GM18861 (cell line): ENCODE data around the gene HRH3.

ENCODE experiments used
- ATAC-seq: cut with Tn5 transposase; IDR thresholded peaks from one replicate; pipeline ENCODE4 v1.9.1; 2021; ENCODE audit not compliant: unreplicated experiment

Gene HRH3

GRCh38 chr20:62230696-62231095 lies 10.6 kb upstream of the HRH3 start:
- no peak for ATAC-seq

DNA sequence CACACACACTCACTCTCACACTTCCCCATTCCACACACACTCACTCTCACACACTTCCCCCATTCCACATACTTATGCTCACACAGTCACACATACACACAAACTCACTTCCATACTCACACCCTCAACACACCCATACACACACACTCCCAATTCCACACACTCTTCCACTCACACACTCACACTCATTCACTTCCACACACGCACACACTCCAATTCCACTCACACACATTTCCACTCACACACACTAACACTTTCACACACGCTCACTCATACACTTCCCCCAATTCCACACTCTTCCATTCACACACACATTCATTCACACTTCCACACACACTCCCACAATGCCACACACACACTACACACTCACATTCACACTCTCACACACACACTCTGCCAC lies 10.2 kb upstream of the HRH3 start:
- no peak for ATAC-seq

DNA sequence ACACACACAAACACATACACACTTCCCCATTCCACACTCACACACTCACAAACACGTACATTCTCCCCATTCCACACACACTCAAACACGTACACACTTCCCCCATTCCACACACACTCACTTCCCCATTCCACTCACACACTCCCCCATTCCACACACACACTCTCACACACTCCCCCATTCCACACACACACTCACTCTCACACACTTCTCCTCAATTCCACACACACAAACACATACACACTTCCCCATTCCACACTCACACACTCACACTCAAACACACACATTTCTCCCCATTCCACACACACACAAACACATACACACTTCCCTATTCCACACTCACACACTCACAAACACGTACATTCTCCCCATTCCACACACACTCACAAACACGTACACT lies 9.6 kb upstream of the HRH3 start:
- ATAC-seq = no peak

DNA sequence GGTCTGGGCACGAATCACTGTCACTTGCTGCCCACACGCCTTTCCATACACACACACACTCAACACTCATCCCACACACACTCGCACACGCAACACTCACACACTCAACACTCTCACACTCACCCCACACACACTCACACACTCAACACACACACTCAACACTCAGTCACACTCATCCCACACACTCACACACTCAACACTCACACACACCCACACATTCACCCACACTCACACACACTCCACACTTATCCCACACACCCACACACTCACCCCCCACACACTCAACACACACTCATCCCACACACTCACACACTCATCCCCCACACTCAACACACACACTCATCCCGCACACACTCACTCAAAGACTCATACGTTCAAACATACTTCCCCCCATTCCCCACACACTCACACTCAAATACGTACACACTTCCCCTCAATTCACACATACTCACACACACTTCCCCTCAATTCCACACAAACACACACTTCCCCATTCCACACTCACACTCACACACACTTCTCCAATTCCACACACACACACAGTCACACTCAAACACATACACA lies 9.0 kb upstream of the HRH3 start:
- ATAC-seq = no peak

DNA sequence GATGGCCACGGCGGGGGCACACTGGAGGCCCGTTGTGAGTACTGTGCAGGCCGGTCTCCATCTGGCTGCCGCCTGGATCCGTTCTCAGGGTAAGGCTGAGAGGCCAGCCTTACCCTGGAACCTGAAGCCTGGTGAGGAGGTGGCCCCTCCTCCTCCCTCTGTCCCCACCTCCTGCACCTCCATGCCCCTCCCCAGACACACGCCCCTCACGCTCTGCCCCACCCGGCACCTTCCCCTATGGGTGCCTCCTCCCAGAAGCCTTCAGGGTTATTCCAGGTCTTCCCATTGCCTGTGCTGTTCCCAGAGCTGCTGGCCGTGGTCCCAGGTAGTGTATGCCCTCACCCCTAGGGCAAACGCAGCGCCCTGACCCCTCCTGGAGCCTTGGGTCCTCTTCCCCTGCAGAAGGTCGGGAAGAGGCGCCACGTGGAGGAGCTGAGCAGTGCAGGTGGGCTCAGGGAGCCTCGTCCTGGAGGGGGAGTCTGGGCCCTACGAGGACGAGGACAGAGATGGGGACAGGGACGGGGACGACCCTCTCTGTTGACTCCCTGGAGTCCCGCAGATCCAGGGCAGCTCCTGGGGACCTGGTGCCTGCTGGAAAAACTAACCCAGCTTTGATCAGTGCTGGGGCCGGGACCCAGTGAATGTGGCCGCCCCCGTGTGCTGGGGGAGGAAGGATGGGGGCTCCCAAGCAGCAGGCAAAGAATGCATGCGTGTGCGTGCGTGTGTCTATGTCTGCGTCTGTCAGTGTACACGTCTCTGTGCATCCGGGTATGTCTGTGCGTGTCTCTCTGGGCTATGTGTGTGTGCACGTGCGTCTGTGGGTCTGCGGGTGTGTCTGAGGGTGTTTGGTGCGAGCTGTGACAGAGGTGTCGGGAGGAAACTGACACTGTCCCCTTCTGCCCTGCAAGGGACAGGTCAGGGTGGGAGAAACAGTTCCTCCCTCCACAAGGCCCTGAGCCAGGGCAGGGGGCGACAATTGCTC lies 8.2 kb upstream of the HRH3 start:
- ATAC-seq = no peak

DNA sequence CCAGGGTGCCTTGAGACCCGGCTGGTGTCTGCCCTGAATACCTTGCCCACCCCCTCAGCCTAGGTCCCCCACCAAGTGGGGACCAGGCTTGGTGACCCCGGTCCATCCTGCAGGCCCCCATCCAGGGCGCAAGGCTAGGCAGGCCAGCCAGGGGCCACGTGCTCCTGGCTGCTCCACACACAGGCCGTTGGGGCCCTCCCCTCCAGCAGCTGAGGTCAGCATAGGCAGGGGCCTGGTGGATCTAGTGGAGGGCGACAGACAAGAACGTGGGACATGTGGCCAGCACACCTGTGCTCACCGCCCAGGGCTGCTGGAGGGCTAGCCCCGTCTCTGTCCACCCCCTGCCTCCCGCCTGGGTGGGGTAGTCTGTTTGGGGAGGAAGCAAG lies 7.5 kb upstream of the HRH3 start:
- ATAC-seq = no peak

- ATAC-seq = no peak
These were observed 6.9 kb upstream of the HRH3 start for GRCh38 chr20:62226707-62227590.

GRCh38 chr20:62225820-62226635 lies 6.0 kb upstream of the HRH3 start:
- no peak for ATAC-seq

DNA sequence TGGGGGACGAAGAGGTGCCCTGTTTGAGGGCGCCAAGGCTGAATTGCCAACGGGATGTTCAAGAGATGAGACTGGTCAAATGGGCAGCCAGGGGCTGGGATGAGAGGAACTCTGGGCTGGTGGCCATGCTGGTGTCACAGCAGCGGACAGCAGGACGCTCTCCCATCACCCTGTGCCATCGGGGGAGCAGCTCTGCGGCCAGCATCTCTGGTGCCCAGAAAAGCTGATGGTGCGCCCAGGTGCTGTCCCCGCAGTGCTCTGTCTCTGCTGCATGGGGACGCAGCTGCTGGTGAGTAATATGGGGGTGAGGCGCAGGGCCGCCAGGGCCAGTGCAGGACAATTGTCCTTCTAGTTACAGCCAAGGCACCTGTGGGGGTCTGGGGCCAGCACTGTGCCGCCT lies 4.9 kb upstream of the HRH3 start:
- ATAC-seq = no peak

GRCh38 chr20:62224113-62224855 lies 4.2 kb upstream of the HRH3 start:
- ATAC-seq = no peak

GRCh38 chr20:62223571-62223970 lies 3.5 kb upstream of the HRH3 start:
- no peak for ATAC-seq

DNA sequence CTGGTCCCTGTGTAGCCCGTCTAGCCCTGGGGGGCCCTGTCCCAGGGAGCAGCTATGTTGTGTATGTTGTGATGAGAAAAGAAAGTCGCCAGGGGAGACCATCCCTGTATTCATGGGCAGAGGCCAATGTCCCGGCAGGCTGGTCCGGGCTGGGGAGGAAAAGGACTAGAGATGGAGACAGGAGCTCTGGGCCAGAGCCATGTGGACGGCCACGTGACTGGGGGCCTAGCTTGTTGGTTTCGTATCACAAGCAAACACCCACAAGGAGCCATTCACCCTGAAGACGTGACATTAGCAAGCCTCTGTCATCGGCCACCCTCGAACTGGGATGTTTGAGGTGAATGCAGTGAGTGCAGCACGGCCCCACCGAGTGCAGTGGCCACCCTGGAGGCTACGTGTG lies 2.9 kb upstream of the HRH3 start:
- no peak for ATAC-seq

DNA sequence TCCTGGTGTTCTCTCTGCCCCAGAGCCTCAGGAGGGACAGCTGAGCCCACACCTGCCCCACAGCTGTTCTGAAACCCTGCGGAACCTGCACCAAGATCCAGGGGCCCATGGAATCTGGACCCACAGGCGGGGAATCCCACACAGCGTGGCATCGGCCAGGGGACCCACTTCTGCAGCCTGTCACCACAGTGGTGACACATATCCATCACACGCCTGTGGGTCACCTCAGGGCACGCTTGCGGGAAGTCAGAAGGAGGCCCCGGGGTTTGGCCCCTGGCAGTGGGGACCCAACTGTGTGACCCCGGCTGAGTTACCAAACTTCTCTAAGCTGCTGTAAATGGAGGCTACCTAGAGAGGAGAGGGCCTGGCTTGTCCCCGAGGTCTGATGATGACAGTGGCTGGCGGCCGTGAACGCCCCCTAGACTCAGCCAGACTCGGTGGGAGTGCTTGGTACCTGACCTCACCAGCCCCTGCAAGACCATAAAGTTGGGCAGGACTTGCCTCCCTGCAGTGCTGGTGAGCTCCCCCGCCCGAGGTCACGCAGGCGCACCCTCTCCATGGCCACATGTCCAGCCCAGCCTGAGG lies 2.3 kb upstream of the HRH3 start:
- ATAC-seq = no peak

- ATAC-seq = no peak
These were observed 839 bp upstream of the HRH3 start for GRCh38 chr20:62220666-62221568.

DNA sequence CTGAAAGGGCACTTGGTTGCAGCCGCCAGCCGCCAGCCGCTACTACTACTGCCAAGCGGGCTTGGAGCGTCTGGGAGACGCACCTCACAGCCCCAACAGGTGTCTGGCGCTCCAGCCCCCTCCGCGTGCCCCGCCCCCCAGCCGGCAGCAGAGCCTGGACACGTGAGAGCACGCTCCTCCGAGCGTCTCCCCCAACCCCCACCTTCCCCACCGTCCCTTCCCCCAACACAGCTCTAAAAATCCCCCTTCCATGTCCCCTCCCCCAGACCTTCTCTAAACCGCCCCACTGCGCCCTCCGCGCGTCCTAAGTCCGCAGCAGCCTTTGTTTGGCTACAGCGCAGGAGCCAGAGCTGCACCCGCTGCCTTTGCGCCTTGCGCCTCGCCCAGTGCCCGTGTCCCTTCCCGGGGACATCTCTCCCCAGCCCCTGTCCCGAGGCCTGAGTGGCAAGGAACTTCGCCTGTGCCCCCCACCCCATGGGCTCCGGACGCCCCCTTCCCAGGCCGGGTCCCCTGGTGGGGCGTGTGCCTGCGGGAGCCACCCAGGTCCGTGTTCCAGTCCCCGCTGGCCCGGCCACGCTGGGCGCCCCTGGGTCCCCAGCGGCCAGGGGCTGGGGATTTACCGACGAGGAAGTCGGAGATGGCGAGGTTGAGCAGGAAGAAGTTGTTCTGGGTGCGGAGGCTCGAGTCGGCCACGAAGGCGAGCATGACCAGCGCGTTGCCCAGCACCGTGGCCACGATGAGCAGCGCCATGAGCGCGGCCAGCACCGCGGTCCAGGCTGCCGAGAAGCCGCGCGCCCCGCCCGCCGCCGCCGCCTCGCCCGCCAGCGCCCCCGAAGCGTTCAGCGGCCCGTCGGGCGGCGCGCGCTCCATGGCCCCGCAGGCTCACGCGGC lies 732 bp downstream of the HRH3 start:
- no peak for ATAC-seq

DNA sequence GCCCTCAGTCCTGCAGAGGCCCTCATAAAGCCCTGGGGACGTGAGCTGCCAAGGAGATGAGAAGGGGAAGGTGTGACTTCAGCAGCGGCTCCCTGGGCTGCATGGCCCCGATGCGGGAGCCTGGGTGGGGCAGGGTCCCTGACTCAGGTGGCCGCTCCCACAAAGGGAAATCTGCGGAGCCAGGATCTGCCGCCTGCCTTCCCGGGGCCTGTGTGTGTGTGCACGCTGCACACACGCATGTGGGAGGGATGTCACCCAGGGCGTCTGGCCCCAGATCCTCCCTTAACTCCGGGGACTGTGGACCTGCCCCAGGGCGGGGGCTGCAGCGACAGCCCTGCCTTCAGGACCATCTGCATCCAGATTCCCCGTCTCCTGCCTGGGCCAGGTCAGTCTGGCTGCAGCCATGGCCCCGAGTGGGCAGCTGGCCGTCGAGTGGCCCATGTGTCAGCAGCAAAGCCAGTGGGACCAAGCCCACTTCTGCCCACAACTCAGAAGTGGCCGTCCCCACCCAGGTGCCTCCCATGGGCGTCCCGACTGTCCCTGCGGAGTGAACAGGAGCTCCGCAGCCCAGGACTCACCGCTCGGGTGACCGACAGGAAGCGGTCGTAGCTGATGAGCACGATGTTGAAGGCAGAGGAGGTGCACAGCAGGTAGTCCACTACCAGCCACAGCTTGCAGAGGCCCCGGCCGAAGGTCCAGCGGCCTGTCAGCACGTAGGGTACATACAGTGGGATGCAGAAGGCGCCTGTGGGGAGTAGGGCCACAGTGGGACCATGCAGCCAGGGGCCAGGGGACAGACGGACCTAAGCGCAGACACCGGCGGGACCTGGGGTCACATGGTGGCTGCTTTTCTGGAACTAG lies 1.9 kb downstream of the HRH3 start:
- ATAC-seq = no peak
